Suprapubic skin (tissue), 4 donors: Measurements from ENCODE around the gene UBE2R2.

ENCODE experiments used
- EP300 ChIP-seq: sonication (generic); formaldehyde crosslinking; IDR thresholded peaks from one replicate; pipeline ENCODE4 v1.6.1; 2017; ENCODE audit warnings: antibody characterized with exemption
- POLR2A ChIP-seq, 2 donors: fragments of 450-650 bp; IDR thresholded peaks; one replicate each; pipeline ENCODE4 v1.6.1; 2017; ENCODE audit warnings: antibody characterized with exemption in 2 of 2, mild to moderate bottlenecking in 2 of 2, moderate library complexity in 2 of 2
- POLR2AphosphoS5 ChIP-seq, 3 donors: sonication (generic); formaldehyde crosslinking; IDR thresholded peaks; one replicate each; pipeline ENCODE4 v1.6.1; 2017; ENCODE audit warnings: antibody characterized with exemption in 3 of 3
- TF ChIP-seq, protein P1 (sequence below), 2 donors: fragments of 200-600 bp in 1 of 2; fragments of 450-650 bp in 1 of 2; sonication (generic) in 1 of 2; IDR thresholded peaks; one replicate each; pipeline ENCODE4 v1.5.1; 2016 to 2019; ENCODE audit warnings: antibody characterized with exemption in 2 of 2, mild to moderate bottlenecking in 1 of 2, moderate library complexity in 1 of 2

DNA sequence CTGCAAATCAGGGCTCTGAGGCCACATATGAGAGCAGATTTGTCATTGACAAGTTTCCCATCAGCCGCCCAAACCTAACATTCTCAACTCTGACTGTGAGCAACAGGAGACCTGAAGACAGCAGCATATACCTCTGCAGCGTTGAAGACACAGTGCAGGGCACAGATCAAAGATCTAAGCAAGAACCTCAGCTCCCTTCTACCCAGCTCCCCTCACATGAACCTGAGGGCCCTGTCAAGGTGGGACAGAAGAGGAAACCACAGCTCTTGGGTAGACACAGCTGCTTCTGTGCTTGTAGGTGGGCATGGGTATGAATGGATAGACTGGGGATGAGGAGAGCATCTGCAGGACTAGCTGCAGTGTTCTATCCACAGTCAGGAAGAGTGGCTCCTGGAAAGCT, 30.3 kb upstream of the UBE2R2 start:
- TF ChIP-seq, protein P1, sequence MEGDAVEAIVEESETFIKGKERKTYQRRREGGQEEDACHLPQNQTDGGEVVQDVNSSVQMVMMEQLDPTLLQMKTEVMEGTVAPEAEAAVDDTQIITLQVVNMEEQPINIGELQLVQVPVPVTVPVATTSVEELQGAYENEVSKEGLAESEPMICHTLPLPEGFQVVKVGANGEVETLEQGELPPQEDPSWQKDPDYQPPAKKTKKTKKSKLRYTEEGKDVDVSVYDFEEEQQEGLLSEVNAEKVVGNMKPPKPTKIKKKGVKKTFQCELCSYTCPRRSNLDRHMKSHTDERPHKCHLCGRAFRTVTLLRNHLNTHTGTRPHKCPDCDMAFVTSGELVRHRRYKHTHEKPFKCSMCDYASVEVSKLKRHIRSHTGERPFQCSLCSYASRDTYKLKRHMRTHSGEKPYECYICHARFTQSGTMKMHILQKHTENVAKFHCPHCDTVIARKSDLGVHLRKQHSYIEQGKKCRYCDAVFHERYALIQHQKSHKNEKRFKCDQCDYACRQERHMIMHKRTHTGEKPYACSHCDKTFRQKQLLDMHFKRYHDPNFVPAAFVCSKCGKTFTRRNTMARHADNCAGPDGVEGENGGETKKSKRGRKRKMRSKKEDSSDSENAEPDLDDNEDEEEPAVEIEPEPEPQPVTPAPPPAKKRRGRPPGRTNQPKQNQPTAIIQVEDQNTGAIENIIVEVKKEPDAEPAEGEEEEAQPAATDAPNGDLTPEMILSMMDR (IDR thresholded peaks at IDR 0.05), result no peak
- no peak for TF ChIP-seq POLR2A (IDR thresholded peaks at IDR 0.05)
- no peak for TF ChIP-seq POLR2AphosphoS5 (IDR thresholded peaks at IDR 0.05)
- no peak for TF ChIP-seq EP300
